HG02588 (cell line): ENCODE measurements around the gene MIER2.

Source experiments
- ATAC-seq: cut with Tn5 transposase; IDR thresholded peaks from one replicate; pipeline ENCODE4 v1.9.1; 2021; ENCODE audit warnings: mild to moderate bottlenecking, moderate library complexity; ENCODE audit not compliant: unreplicated experiment

The MIER2 gene

GRCh38 chr19:334296-335071 lies 10.1 kb downstream of the MIER2 start:
- ATAC-seq = no peak

GRCh38 chr19:330503-330902 lies 14.1 kb downstream of the MIER2 start:
- no peak for ATAC-seq

GRCh38 chr19:329876-330275 lies 14.7 kb downstream of the MIER2 start:
- ATAC-seq = no peak

GRCh38 chr19:328025-328505 lies 16.5 kb downstream of the MIER2 start:
- no peak for ATAC-seq

- ATAC-seq = no peak
Measured at GRCh38 chr19:327291-328024, 17.1 kb downstream of the MIER2 start.

- ATAC-seq = no peak
Measured at GRCh38 chr19:326871-327270, 17.7 kb downstream of the MIER2 start.

GRCh38 chr19:325937-326565 lies 18.5 kb downstream of the MIER2 start:
- no peak for ATAC-seq

GRCh38 chr19:325173-325936 lies 19.2 kb downstream of the MIER2 start:
- ATAC-seq = no peak

GRCh38 chr19:324716-325115 lies 19.9 kb downstream of the MIER2 start:
- no peak for ATAC-seq

GRCh38 chr19:322616-323015 lies 22.0 kb downstream of the MIER2 start:
- no peak for ATAC-seq

- no peak for ATAC-seq
Measured at GRCh38 chr19:318509-318774, 26.2 kb downstream of the MIER2 start.

- no peak for ATAC-seq
Measured at GRCh38 chr19:317710-318508, 26.7 kb downstream of the MIER2 start.

GRCh38 chr19:315811-316210 lies 28.8 kb downstream of the MIER2 start:
- ATAC-seq = no peak

GRCh38 chr19:313988-314815 lies 30.4 kb downstream of the MIER2 start:
- ATAC-seq = no peak

GRCh38 chr19:313169-313987 lies 31.2 kb downstream of the MIER2 start:
- ATAC-seq = no peak

GRCh38 chr19:311813-312261 lies 32.8 kb downstream of the MIER2 start:
- no peak for ATAC-seq

GRCh38 chr19:310781-311496 lies 33.7 kb downstream of the MIER2 start:
- ATAC-seq = no peak

- ATAC-seq = no peak
Measured at GRCh38 chr19:310141-310651, 34.4 kb downstream of the MIER2 start.
